Neural progenitor cell (in vitro differentiated cells): ENCODE data around the gene CFAP299. TPM values are rescaled to one million over a fixed set of nuclear protein-coding genes. Genes with fewer than 3 reads are reported as not detected.
"Not testable (repeated sequence)": the region's sequence is repeated elsewhere in the genome, so short reads cannot be mapped to it uniquely, and the experiment has no call there.

Experiments used
- DNase-seq: peaks from one replicate; pipeline ENCODE4 v3.0.0-alpha.2; 2016; ENCODE audit warnings: low spot score
- H2AFZ ChIP-seq: fragments of 200-600 bp; sonication (generic); replicated peaks from 2 replicates; pipeline ENCODE4 v1.6.1; 2016; ENCODE audit warnings: antibody characterized with exemption
- H3F3A ChIP-seq: fragments of 200-600 bp; sonication (generic); 2 replicates; pipeline ENCODE4 v1.6.1; 2016; ENCODE audit warnings: antibody characterized with exemption, low read depth
- H3K27ac ChIP-seq: fragments of 200-600 bp; sonication (generic); 2 replicates; pipeline ENCODE4 v1.5.1; 2016; ENCODE audit warnings: mild to moderate bottlenecking
- H3K27me3 ChIP-seq: fragments of 200-600 bp; sonication (generic); 2 replicates; pipeline ENCODE4 v1.6.1; 2016; ENCODE audit warnings: mild to moderate bottlenecking, moderate library complexity
- H3K36me3 ChIP-seq: fragments of 200-600 bp; sonication (generic); 2 replicates; pipeline ENCODE4 v1.5.1; 2016
- H3K4me1 ChIP-seq: fragments of 200-600 bp; sonication (generic); 2 replicates; pipeline ENCODE4 v1.6.1; 2016; ENCODE audit warnings: mixed run types
- H3K4me2 ChIP-seq: fragments of 200-600 bp; sonication (generic); 2 replicates; pipeline ENCODE4 v1.6.1; 2016
- H3K4me3 ChIP-seq: fragments of 200-600 bp; sonication (generic); 2 replicates; pipeline ENCODE4 v1.5.1; 2016
- H3K79me2 ChIP-seq: fragments of 200-600 bp; sonication (generic); 2 replicates; pipeline ENCODE4 v1.6.1; 2016; ENCODE audit warnings: low read depth
- H3K9ac ChIP-seq: fragments of 200-600 bp; sonication (generic); 2 replicates; pipeline ENCODE4 v1.6.1; 2016
- H3K9me3 ChIP-seq: fragments of 200-600 bp; sonication (generic); 2 replicates; pipeline ENCODE4 v1.5.1; 2016; ENCODE audit warnings: low read depth
- H4K20me1 ChIP-seq: fragments of 200-600 bp; sonication (generic); 2 replicates; pipeline ENCODE4 v1.6.1; 2016; ENCODE audit warnings: low read depth
- H3K27ac Mint-ChIP-seq: 3 replicates; pipeline ENCODE4 v1.8.0; 2021; ENCODE audit warnings: mixed read lengths
- H3K27me3 Mint-ChIP-seq: 2 replicates; pipeline ENCODE4 v1.8.0; 2022; ENCODE audit warnings: low read depth, mild to moderate bottlenecking, inconsistent platforms, moderate library complexity, mixed read lengths; ENCODE audit not compliant: insufficient read depth
- H3K36me3 Mint-ChIP-seq: 3 replicates; pipeline ENCODE4 v1.8.0; 2021; ENCODE audit warnings: mixed read lengths
- H3K4me1 Mint-ChIP-seq: 3 replicates; pipeline ENCODE4 v1.8.0; 2021; ENCODE audit warnings: mixed read lengths
- H3K4me3 Mint-ChIP-seq: 3 replicates; pipeline ENCODE4 v1.8.0; 2021; ENCODE audit warnings: mild to moderate bottlenecking, moderate library complexity, mixed read lengths
- H3K9me3 Mint-ChIP-seq: 3 replicates; pipeline ENCODE4 v1.8.0; 2020; ENCODE audit warnings: mixed read lengths
- EZH2 ChIP-seq: fragments of 200-600 bp; sonication (generic); IDR thresholded peaks from 2 replicates; pipeline ENCODE4 v1.6.1; 2017; ENCODE audit warnings: antibody characterized with exemption, mild to moderate bottlenecking, moderate library complexity
- EZH2phosphoT487 ChIP-seq: fragments of 200-600 bp; sonication (generic); IDR thresholded peaks from 2 replicates; pipeline ENCODE4 v1.6.1; 2017; ENCODE audit warnings: antibody characterized with exemption
- total RNA-seq: library from RNA; depleted of rRNA; stranded (reverse); fragments of >200 nt; gene quantifications from 2 replicates; pipeline ENCODE4 v1.2.3, GENCODE V29; 2015; ENCODE audit warnings: low replicate concordance
- TF ChIP-seq, protein P1 (sequence below): fragments of 200-600 bp; sonication (generic); IDR thresholded peaks from 2 replicates; pipeline ENCODE4 v1.5.1; 2017; ENCODE audit warnings: antibody characterized with exemption, mild to moderate bottlenecking

CFAP299 gene
- total RNA-seq, 1 donor from 2014 or later: not detected

DNA sequence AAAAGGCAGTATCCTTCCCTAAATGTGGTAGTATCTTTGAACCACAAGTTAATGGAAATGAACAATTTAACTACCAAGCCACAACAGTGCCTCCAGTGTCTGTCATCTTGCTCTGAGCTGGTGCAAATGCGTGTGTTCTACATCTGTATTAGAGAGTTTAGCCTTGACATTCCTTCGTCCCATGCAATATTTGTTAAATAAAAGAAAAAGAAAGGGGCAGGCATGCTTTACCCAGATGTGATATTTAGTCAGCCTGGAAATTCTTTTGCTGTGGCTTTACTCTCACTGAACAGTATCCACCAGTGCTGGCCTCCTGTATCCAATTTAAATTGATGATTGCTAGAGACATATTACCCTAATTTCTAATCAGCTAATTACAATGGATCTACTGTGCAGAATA, 310.5 kb downstream of the CFAP299 start:
- Histone ChIP-seq H3K9me3 (no peaks in the 10 kb centered on the region), H2AFZ (no peak overlapping the region), H3K27me3 (no peaks in the 10 kb centered on the region), H3K27ac (no peak overlapping the region), H3K36me3 (no peaks in the 10 kb centered on the region), H3K4me1 (no peaks in the 10 kb centered on the region), H3K4me2 (no peak overlapping the region), H3K4me3 (no peak overlapping the region), H3K9ac (no peak overlapping the region), H3K79me2 (no peaks in the 10 kb centered on the region), H3F3A (no peaks in the 10 kb centered on the region), H4K20me1 (no peaks in the 10 kb centered on the region)
- Mint-ChIP-seq H3K4me1 (no peaks in the 10 kb centered on the region), H3K27me3 (no peaks in the 10 kb centered on the region), H3K4me3 (no peak overlapping the region), H3K36me3 (no peaks in the 10 kb centered on the region), H3K9me3 (no peaks in the 10 kb centered on the region), H3K27ac (no peak overlapping the region)
- DNase-seq: no peak
- TF ChIP-seq, protein P1, sequence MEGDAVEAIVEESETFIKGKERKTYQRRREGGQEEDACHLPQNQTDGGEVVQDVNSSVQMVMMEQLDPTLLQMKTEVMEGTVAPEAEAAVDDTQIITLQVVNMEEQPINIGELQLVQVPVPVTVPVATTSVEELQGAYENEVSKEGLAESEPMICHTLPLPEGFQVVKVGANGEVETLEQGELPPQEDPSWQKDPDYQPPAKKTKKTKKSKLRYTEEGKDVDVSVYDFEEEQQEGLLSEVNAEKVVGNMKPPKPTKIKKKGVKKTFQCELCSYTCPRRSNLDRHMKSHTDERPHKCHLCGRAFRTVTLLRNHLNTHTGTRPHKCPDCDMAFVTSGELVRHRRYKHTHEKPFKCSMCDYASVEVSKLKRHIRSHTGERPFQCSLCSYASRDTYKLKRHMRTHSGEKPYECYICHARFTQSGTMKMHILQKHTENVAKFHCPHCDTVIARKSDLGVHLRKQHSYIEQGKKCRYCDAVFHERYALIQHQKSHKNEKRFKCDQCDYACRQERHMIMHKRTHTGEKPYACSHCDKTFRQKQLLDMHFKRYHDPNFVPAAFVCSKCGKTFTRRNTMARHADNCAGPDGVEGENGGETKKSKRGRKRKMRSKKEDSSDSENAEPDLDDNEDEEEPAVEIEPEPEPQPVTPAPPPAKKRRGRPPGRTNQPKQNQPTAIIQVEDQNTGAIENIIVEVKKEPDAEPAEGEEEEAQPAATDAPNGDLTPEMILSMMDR: no peak
- TF ChIP-seq EZH2phosphoT487: no peak
- TF ChIP-seq EZH2: no peak

DNA sequence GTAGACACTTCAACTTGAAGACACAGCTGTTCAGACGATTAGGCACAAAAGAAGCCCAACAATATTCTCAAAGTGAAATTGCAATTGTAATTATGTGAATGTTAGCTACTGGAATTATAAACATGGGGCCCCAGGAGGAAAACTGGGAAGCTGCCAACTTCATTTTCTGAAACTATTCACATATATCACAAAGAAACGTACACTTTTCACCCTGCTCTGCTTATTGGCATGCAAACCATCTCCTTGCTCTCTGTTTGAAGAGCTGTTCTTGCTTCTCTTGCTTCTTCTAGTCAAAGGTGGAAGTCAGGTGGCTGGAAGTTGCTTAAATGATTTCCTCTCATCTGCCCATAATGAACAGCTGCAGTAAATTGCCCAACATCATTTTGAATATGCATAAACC, 320.1 kb downstream of the CFAP299 start:
- Mint-ChIP-seq H3K9me3 (peaks cover 2% of the 10 kb centered on the region), H3K4me1 (no peaks in the 10 kb centered on the region), H3K27me3 (peaks cover 2% of the 10 kb centered on the region), H3K27ac (no peak overlapping the region), H3K4me3 (no peak overlapping the region), H3K36me3 (no peaks in the 10 kb centered on the region)
- H3F3A ChIP-seq: no peaks in the 10 kb centered on the region
- H3K27me3 ChIP-seq: no peaks in the 10 kb centered on the region
- H3K4me2 ChIP-seq: no peak overlapping the region
- H3K4me1 ChIP-seq: no peaks in the 10 kb centered on the region
- H3K79me2 ChIP-seq: no peaks in the 10 kb centered on the region
- H3K9ac ChIP-seq: no peak overlapping the region
- H3K36me3 ChIP-seq: no peaks in the 10 kb centered on the region
- H3K4me3 ChIP-seq: no peak overlapping the region
- H4K20me1 ChIP-seq: no peaks in the 10 kb centered on the region
- H2AFZ ChIP-seq: no peak overlapping the region
- no peak for TF ChIP-seq EZH2phosphoT487
- no peak for TF ChIP-seq EZH2
- TF ChIP-seq, protein P1: no peak
- H3K27ac ChIP-seq: no peak overlapping the region
- H3K9me3 ChIP-seq: no peaks in the 10 kb centered on the region
- DNase-seq: no peak

DNA sequence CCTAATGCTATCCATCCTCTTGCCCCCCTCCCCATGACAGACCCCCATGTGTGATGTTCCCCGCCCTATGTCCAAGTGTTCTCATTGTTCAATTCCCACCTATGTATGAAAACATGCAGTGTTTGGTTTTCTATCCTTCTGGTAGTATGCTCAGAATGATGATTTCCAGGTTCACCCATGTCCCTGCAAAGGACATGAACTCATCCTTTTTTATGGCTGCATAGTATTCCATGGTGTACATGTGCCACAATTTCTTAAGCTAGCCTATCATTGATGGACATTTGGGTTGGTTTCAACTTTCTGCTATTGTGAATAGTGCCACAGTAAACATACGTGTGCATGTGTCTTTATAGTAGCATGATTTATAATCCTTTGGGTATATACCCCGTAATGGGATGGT, 334.6 kb downstream of the CFAP299 start:
- not testable (repeated sequence) for H3K79me2 ChIP-seq, H3F3A ChIP-seq, H2AFZ ChIP-seq, H3K4me3 Mint-ChIP-seq, H3K9ac ChIP-seq, H4K20me1 ChIP-seq, H3K36me3 Mint-ChIP-seq, H3K4me2 ChIP-seq, H3K4me3 ChIP-seq, H3K27me3 ChIP-seq, DNase-seq, H3K27ac ChIP-seq, H3K27me3 Mint-ChIP-seq, H3K4me1 Mint-ChIP-seq, H3K36me3 ChIP-seq, H3K4me1 ChIP-seq, H3K27ac Mint-ChIP-seq, H3K9me3 ChIP-seq, H3K9me3 Mint-ChIP-seq

DNA sequence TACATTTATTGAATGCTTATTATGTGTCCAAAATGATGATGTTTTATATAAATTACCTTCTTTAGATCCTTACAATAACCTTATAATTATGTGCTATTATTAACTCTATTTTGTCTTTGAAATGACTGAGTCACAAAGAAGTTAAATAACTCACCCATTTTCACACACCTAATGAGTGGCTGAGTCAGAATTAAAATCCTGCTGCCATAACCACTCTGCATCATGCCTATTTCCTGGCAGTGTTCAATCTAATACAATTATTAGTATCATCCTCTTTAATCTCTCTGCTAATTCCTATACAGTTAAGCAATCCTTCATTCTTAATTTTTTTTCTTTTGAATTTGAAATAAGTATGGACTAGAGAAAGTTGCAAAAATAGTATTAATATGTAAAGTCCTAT, 342.9 kb downstream of the CFAP299 start:
- Mint-ChIP-seq H3K4me1 (no peaks in the 10 kb centered on the region), H3K36me3 (no peaks in the 10 kb centered on the region), H3K27me3 (peaks cover 2% of the 10 kb centered on the region), H3K27ac (no peak overlapping the region), H3K4me3 (no peak overlapping the region), H3K9me3 (no peaks in the 10 kb centered on the region)
- Histone ChIP-seq H4K20me1 (no peaks in the 10 kb centered on the region), H3K36me3 (no peaks in the 10 kb centered on the region), H3K9me3 (no peaks in the 10 kb centered on the region), H3K4me2 (no peak overlapping the region), H3K27me3 (no peaks in the 10 kb centered on the region), H3K9ac (no peak overlapping the region), H2AFZ (no peak overlapping the region), H3K4me3 (no peak overlapping the region), H3K27ac (no peak overlapping the region), H3K79me2 (no peaks in the 10 kb centered on the region), H3K4me1 (no peaks in the 10 kb centered on the region), H3F3A (no peaks in the 10 kb centered on the region)
- TF ChIP-seq, protein P1: no peak
- no peak for TF ChIP-seq EZH2phosphoT487
- no peak for TF ChIP-seq EZH2
- DNase-seq: no peak
